KMS-11 (cell line): ENCODE results near the gene EPHB2.

Experiments used
- H2AFZ ChIP-seq: fragments of 200-600 bp; sonication (generic); 2 replicates; pipeline ENCODE4 v1.6.1; 2016; ENCODE audit warnings: antibody characterized with exemption, mixed run types, low read depth
- H3K27ac ChIP-seq: fragments of 200-600 bp; sonication (generic); 2 replicates; pipeline ENCODE4 v1.6.1; 2016; ENCODE audit warnings: mild to moderate bottlenecking, mixed run types
- H3K27me3 ChIP-seq: fragments of 200-600 bp; sonication (generic); 2 replicates; pipeline ENCODE4 v1.6.1; 2017; ENCODE audit warnings: mild to moderate bottlenecking, low read depth, mixed run types, moderate library complexity; ENCODE audit not compliant: insufficient read depth
- H3K36me3 ChIP-seq: fragments of 200-600 bp; sonication (generic); 2 replicates; pipeline ENCODE4 v1.6.1; 2017; ENCODE audit warnings: mild to moderate bottlenecking, mixed run types; ENCODE audit not compliant: insufficient read depth
- H3K4me1 ChIP-seq: fragments of 200-600 bp; sonication (generic); 2 replicates; pipeline ENCODE4 v1.6.1; 2016; ENCODE audit warnings: mild to moderate bottlenecking, low read depth, mixed run types; ENCODE audit not compliant: poor library complexity, severe bottlenecking
- H3K4me2 ChIP-seq: fragments of 200-600 bp; sonication (generic); 2 replicates; pipeline ENCODE4 v1.7.0; 2016; ENCODE audit warnings: mild to moderate bottlenecking, mixed run types
- H3K4me3 ChIP-seq: fragments of 200-600 bp; sonication (generic); IDR thresholded peaks from 2 replicates; pipeline ENCODE4 v1.6.1; 2017; ENCODE audit warnings: low read depth, low read length, mixed read lengths; ENCODE audit not compliant: insufficient read depth
- H3K79me2 ChIP-seq: fragments of 200-600 bp; sonication (generic); 2 replicates; pipeline ENCODE4 v1.6.1; 2016; ENCODE audit warnings: low read depth, mixed run types; ENCODE audit not compliant: insufficient read depth
- H3K9ac ChIP-seq: fragments of 200-600 bp; sonication (generic); 2 replicates; pipeline ENCODE4 v1.6.1; 2016; ENCODE audit warnings: mild to moderate bottlenecking, mixed run types
- H4K20me1 ChIP-seq: fragments of 200-600 bp; sonication (generic); 2 replicates; pipeline ENCODE4 v1.6.1; 2016; ENCODE audit warnings: mild to moderate bottlenecking, mixed run types; ENCODE audit not compliant: insufficient read depth
- TF ChIP-seq, protein P1 (sequence below): fragments of 200-600 bp; sonication (generic); conservative IDR thresholded peaks from 2 replicates; pipeline ENCODE4 v1.6.1; 2017; ENCODE audit warnings: low read depth, mild to moderate bottlenecking, antibody characterized with exemption, low read length, moderate library complexity, mixed read lengths

Gene EPHB2

DNA sequence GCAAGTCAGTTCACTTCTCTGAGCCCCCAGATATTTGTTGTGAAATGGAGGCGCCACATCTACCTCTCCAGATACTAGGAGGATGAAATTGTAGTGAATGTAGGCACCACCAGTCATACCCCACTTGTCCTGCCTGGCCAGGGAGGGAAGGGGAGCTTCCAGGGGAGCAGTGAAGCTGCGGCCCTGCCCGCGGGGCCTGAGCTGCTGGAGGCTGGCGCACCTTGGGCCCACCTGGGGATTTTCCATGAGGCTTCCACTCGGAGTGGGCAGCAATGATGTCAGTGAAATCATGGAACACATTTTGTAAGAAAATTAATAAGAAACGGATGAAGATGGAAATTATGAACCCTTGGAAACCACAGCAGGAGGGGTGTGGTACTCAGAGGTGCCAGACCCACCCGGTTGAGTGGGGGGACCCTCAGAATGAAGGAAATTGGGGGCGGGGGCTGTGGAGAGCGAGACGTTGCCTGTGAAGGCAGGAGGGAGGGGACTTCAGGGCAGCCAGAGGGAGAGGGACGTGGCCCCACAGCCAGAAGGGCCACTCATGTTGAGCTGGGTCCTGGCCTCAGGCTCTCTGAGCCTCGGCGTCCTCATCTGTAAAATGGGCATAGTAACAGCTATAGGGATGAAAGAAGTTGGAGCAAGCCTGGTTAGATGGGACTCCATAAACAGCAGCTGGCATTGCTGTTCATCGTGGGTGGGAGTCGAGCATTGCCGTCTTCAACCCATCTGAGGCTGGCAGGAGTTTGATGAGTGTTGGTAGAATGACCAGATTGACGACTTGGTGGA, 101.6 kb downstream of the EPHB2 start:
- Histone ChIP-seq H2AFZ (no peak overlapping the region), H3K27me3 (peaks cover 70% of the 10 kb centered on the region), H3K27ac (no peak overlapping the region), H3K36me3 (no peaks in the 10 kb centered on the region), H3K4me2 (no peak overlapping the region), H3K9ac (no peak overlapping the region), H3K79me2 (no peaks in the 10 kb centered on the region), H4K20me1 (no peaks in the 10 kb centered on the region), H3K4me1 (no peaks in the 10 kb centered on the region), H3K4me3 (no peak overlapping the region)
- TF ChIP-seq, protein P1, sequence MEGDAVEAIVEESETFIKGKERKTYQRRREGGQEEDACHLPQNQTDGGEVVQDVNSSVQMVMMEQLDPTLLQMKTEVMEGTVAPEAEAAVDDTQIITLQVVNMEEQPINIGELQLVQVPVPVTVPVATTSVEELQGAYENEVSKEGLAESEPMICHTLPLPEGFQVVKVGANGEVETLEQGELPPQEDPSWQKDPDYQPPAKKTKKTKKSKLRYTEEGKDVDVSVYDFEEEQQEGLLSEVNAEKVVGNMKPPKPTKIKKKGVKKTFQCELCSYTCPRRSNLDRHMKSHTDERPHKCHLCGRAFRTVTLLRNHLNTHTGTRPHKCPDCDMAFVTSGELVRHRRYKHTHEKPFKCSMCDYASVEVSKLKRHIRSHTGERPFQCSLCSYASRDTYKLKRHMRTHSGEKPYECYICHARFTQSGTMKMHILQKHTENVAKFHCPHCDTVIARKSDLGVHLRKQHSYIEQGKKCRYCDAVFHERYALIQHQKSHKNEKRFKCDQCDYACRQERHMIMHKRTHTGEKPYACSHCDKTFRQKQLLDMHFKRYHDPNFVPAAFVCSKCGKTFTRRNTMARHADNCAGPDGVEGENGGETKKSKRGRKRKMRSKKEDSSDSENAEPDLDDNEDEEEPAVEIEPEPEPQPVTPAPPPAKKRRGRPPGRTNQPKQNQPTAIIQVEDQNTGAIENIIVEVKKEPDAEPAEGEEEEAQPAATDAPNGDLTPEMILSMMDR: no peak

DNA sequence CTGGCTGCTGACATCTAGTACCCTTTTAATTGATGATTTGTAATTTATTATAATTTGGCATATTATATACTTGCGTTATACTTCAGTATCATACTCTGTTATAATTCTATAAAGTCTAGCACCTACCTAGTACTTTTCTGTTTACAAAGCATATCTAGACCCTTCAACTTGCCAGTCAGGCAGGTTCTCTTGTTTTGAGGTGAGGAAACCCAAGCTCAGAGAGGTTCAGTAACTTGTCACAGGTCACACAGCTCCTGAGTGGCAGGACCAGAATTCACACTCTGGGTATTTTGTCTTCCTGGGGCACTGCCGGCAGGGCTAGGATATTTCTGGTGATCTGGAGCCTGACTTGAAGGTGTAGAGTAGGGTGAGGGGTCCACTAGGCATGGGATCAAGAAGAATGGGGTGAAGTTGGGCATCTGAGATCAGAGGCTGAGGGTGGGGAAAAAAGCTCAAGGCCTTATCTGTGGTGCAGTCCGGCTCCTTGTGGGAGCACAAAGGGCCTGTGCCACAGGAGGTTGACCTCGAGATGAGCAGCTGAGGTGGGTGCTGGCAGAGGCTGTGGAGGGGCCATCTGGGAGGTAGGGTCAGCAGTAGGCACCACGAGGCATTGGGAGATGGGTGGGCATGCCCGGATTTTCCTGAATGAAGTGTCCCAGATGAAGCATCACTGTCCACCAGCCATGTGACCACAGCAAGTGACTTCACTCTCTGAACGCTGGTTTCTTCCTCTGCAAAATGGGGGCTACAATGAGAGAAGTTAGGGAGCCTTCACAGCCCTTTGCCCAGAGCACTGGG, 102.6 kb downstream of the EPHB2 start:
- H2AFZ ChIP-seq: no peak overlapping the region
- no peaks in the 10 kb centered on the region for H3K4me1 ChIP-seq
- H3K27ac ChIP-seq: no peak overlapping the region
- H3K4me3 ChIP-seq: no peak overlapping the region
- no peaks in the 10 kb centered on the region for H4K20me1 ChIP-seq
- no peak overlapping the region for H3K9ac ChIP-seq
- no peaks in the 10 kb centered on the region for H3K79me2 ChIP-seq
- no peaks in the 10 kb centered on the region for H3K36me3 ChIP-seq
- TF ChIP-seq, protein P1: no peak
- H3K4me2 ChIP-seq: no peak overlapping the region
- H3K27me3 ChIP-seq: peaks cover 66% of the 10 kb centered on the region

DNA sequence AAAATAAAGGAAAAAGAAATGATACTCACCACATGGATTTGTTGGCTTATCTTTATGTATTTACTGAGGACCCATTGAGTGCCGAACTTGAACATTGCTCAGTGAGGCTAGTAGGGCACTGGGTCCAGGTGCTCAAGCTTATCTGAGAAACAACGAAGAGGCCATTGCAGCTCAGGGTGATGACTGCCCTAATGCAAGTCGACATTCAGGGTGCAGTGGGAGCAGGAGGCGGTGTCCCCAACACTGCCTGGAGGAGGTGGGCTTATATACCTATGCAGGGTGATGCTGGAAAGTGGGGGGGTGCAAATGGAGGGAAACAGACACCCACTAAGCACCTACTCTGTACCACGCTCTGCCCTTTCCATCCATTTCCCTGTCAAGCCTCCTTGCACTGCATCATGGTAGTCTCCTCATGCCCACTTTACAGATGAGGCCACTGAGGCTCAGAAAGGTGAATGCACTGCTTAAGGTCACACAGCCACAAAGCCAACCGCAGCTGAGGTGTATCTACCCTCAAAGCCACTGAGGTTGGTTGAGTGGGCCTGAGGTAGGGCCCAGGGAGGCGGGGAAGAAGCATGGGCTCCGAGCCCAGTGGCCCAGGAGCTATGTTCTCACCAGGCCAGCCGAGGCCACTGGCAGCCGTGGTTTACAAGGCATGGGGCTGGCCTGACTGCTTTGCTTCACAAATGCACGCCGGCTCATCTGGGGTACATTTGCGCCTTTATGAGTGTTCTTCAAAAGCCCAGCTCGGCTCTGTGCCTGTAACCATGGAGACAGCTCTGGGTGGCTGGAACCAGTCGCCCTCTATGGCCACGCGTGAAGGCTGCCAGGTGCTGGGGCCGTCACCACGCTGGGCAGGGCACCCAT, 103.8 kb downstream of the EPHB2 start:
- Histone ChIP-seq H3K4me1 (no peaks in the 10 kb centered on the region), H4K20me1 (no peaks in the 10 kb centered on the region), H3K4me3 (no peak overlapping the region), H2AFZ (no peak overlapping the region), H3K27ac (no peak overlapping the region), H3K9ac (no peak overlapping the region), H3K36me3 (no peaks in the 10 kb centered on the region), H3K4me2 (no peak overlapping the region), H3K27me3 (peaks cover 68% of the 10 kb centered on the region), H3K79me2 (no peaks in the 10 kb centered on the region)
- TF ChIP-seq, protein P1: no peak

DNA sequence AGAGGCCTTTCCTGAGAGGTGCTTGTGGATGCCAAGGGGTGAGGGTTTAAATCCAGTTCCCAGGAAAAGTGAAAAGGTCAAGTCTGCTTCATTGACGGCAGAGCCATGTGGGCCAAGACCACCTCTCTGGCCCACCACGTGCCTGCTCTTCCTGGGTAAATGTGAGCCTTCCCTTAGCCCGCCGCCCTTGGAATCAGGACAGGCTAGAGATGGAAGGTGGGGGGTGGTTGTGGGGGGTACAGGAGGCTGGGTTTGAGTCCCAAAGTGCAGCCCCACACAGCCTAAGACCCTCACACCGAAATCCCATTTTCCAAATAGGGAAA, 104.4 kb downstream of the EPHB2 start:
- Histone ChIP-seq H2AFZ (no peak overlapping the region), H4K20me1 (no peaks in the 10 kb centered on the region), H3K36me3 (no peaks in the 10 kb centered on the region), H3K79me2 (no peaks in the 10 kb centered on the region), H3K9ac (no peak overlapping the region), H3K4me3 (no peak overlapping the region), H3K27ac (no peak overlapping the region), H3K4me2 (no peak overlapping the region), H3K27me3 (peaks cover 64% of the 10 kb centered on the region), H3K4me1 (no peaks in the 10 kb centered on the region)
- TF ChIP-seq, protein P1: no peak
